WI38 (cell line): ENCODE data around the gene ABCA7.

Experiments used
- H3K4me3 ChIP-seq: 2 replicates; pipeline ENCODE4 v1.5.1; 2011; ENCODE audit warnings: low read depth, mild to moderate bottlenecking, control low read depth, low read length
- CTCF ChIP-seq: IDR thresholded peaks from 2 replicates; pipeline ENCODE4 v1.5.1; 2012; ENCODE audit warnings: low read depth, mild to moderate bottlenecking, control low read depth, low read length

ABCA7 gene

GRCh38 chr19:1063909-1064660 is 24.2 kb downstream of the ABCA7 start:
- no peak overlapping the region for H3K4me3 ChIP-seq
- no peak for TF ChIP-seq CTCF

- peak; percentile 73 for TF ChIP-seq CTCF
- H3K4me3 ChIP-seq = no peak overlapping the region
Observed at GRCh38 chr19:1064661-1065605, 25.0 kb downstream of the ABCA7 start.

GRCh38 chr19:1065606-1066109 is 25.8 kb downstream of the ABCA7 start:
- TF ChIP-seq CTCF = no peak

GRCh38 chr19:1066251-1066747 is 26.4 kb downstream of the ABCA7 start:
- no peak overlapping the region for H3K4me3 ChIP-seq
- TF ChIP-seq CTCF = no peak

More at GRCh38 chr19:1065606-1066109, 25.8 kb downstream of the ABCA7 start:
- H3K4me3 ChIP-seq = no peak overlapping the region

- TF ChIP-seq CTCF = no peak
- peak within 1 kb of the TSS; percentile 40 for H3K4me3 ChIP-seq
Observed at GRCh38 chr19:1066748-1067340, 26.9 kb downstream of the ABCA7 start, which contains the start of gene ARHGAP45. TSS of gene ARHGAP45 (plus strand) at chr19:1067167. CDS start at chr19:1067406, 239 bp downstream.

GRCh38 chr19:1067341-1067957 is 27.5 kb downstream of the ABCA7 start:
- H3K4me3 ChIP-seq = peak overlapping the region; percentile 40

More at GRCh38 chr19:1067341-1067957, 27.5 kb downstream of the ABCA7 start:
- no peak for TF ChIP-seq CTCF
